K562 (cell line): ENCODE results near the gene CHCT1. TPM values are rescaled to one million over a fixed set of nuclear protein-coding genes. Genes with fewer than 3 reads are reported as not detected.

Experiments used
- ARNT ChIP-seq, 2 experiments: fragments of 450-650 bp; IDR thresholded peaks; 2 replicates each; pipeline ENCODE4 v1.6.1; 2016; ENCODE audit warnings: mild to moderate bottlenecking in 1 of 2
- BMI1 ChIP-seq: fragments of 150-350 bp; IDR thresholded peaks from 2 replicates; pipeline ENCODE4 v1.6.1; 2014; ENCODE audit warnings: low read length
- EWSR1 ChIP-seq: fragments of 450-650 bp; IDR thresholded peaks from 2 replicates; pipeline ENCODE4 v1.6.1; 2018; ENCODE audit warnings: borderline replicate concordance, mild to moderate bottlenecking, low read depth, moderate library complexity; ENCODE audit not compliant: partially characterized antibody
- KLF10 ChIP-seq: fragments of 250-450 bp; sonication (Bioruptor Pico); IDR thresholded peaks from 2 replicates; pipeline ENCODE4 v1.6.1; 2021; ENCODE audit warnings: matching md5 sums
- LCOR ChIP-seq: sonication (generic); formaldehyde crosslinking; IDR thresholded peaks from 2 replicates; pipeline ENCODE4 v1.8.0; 2022; ENCODE audit warnings: mild to moderate bottlenecking, missing genetic modification reagents
- MAFK ChIP-seq: IDR thresholded peaks from 2 replicates; pipeline ENCODE4 v1.6.1; 2011; ENCODE audit warnings: low read length, improper control_type of control experiment
- NCOR1 ChIP-seq: fragments of 450-650 bp; IDR thresholded peaks from 2 replicates; pipeline ENCODE4 v1.6.1; 2016; ENCODE audit warnings: mild to moderate bottlenecking, moderate library complexity
- NFYB ChIP-seq: IDR thresholded peaks from 2 replicates; pipeline ENCODE4 v1.6.1; 2011; ENCODE audit warnings: mild to moderate bottlenecking, moderate library complexity; ENCODE audit not compliant: insufficient read length; ENCODE audit errors: extremely low read depth
- POLR2G ChIP-seq: fragments of 200-400 bp; formaldehyde crosslinking; IDR thresholded peaks from 2 replicates; pipeline ENCODE4 v1.6.1; 2017; ENCODE audit warnings: low read depth, mild to moderate bottlenecking, antibody characterized with exemption, low read length, moderate library complexity
- PTBP1 ChIP-seq: fragments of 200-400 bp; formaldehyde crosslinking; IDR thresholded peaks from 2 replicates; pipeline ENCODE4 v1.6.1; 2017; ENCODE audit warnings: low read depth, low read length
- SETDB1 ChIP-seq: IDR thresholded peaks from one replicate; pipeline ENCODE4 v1.6.1; 2012; ENCODE audit warnings: low read length, control low read depth, inconsistent platforms
- SRF ChIP-seq, 2 experiments: fragments of 250-450, 450-650 bp in 1 of 2; sonication (Bioruptor Pico) in 1 of 2; sonication (generic) in 1 of 2; formaldehyde crosslinking; IDR thresholded peaks; 2 replicates each; pipeline versions ENCODE4 v1.5.0 to v1.5.1; 2020 to 2022; ENCODE audit warnings: mild to moderate bottlenecking in 1 of 2, missing genetic modification reagents in 1 of 2
- ZC3H8 ChIP-seq: fragments of 450-650 bp; IDR thresholded peaks from 2 replicates; pipeline ENCODE4 v1.6.1; 2017
- ZNF445 ChIP-seq: fragments of 250-450 bp; sonication (Bioruptor Pico); IDR thresholded peaks from 2 replicates; pipeline ENCODE4 v1.4.0; 2020; ENCODE audit warnings: low read depth, mild to moderate bottlenecking, moderate library complexity
- polyA plus RNA-seq, 8 experiments: library from polyadenylated mRNA; depleted of rRNA in 4 of 8; stranded (reverse) in 5 of 8; unstranded in 3 of 8; fragments of >200 nt; fragmentation: Nextera tagmentation in 2 of 8; fragmentation: Illumina TruSeq in 1 of 8; extraction: Ambion mirVana in 2 of 8; extraction: Trizol in 1 of 8; gene quantifications; 2 replicates each; pipeline versions ENCODE4 v1.2.1 to v1.2.3, GENCODE V29; 2011 to 2014; ENCODE audit warnings: inconsistent platforms in 1 of 8, missing spikeins in 1 of 8
- total RNA-seq, 7 experiments: library from RNA; depleted of rRNA in 6 of 7; stranded (reverse); fragments of >200 nt in 6 of 7; fragmentation: Illumina TruSeq in 2 of 7; extraction: Trizol in 2 of 7; gene quantifications; 2 replicates each; pipeline versions ENCODE4 v1.2.1 to v1.2.3, GENCODE V29; 2011 to 2021; ENCODE audit warnings: low replicate concordance in 1 of 7
- TF ChIP-seq, protein P1 (sequence below), 3 experiments: IDR thresholded peaks in 2 of 3; conservative IDR thresholded peaks in 1 of 3; 2 replicates each; pipeline ENCODE4 v1.5.1; 2011 to 2012; ENCODE audit warnings: low read length in 3 of 3, mild to moderate bottlenecking in 3 of 3, control low read depth in 2 of 3, improper control_type of control experiment in 1 of 3, inconsistent platforms in 1 of 3, low read depth in 1 of 3, mixed read lengths in 1 of 3, moderate library complexity in 1 of 3; ENCODE audit not compliant: insufficient read depth in 2 of 3
- TF ChIP-seq, protein P2 (sequence below): fragments of 450-650 bp; IDR thresholded peaks from 2 replicates; pipeline ENCODE4 v1.6.1; 2017; ENCODE audit warnings: mild to moderate bottlenecking, moderate library complexity
- TF ChIP-seq, protein P3 (sequence below): IDR thresholded peaks from 2 replicates; pipeline ENCODE4 v1.6.1; 2014; ENCODE audit warnings: antibody characterized with exemption
- TF ChIP-seq, protein P4 (sequence below): fragments of 250-450 bp; sonication (Bioruptor Pico); IDR thresholded peaks from 2 replicates; pipeline ENCODE4 v1.5.0; 2021
- TF ChIP-seq, protein P5 (sequence below): fragments of 450-650 bp; formaldehyde crosslinking; IDR thresholded peaks from 2 replicates; pipeline ENCODE4 v1.4.0; 2020; ENCODE audit warnings: mild to moderate bottlenecking, moderate library complexity

Gene CHCT1
- total and polyA plus RNA-seq, 9 of the 15 experiments (the other 6 are each of a cell fraction or from before 2014, with no cell fraction given) = not detected

DNA sequence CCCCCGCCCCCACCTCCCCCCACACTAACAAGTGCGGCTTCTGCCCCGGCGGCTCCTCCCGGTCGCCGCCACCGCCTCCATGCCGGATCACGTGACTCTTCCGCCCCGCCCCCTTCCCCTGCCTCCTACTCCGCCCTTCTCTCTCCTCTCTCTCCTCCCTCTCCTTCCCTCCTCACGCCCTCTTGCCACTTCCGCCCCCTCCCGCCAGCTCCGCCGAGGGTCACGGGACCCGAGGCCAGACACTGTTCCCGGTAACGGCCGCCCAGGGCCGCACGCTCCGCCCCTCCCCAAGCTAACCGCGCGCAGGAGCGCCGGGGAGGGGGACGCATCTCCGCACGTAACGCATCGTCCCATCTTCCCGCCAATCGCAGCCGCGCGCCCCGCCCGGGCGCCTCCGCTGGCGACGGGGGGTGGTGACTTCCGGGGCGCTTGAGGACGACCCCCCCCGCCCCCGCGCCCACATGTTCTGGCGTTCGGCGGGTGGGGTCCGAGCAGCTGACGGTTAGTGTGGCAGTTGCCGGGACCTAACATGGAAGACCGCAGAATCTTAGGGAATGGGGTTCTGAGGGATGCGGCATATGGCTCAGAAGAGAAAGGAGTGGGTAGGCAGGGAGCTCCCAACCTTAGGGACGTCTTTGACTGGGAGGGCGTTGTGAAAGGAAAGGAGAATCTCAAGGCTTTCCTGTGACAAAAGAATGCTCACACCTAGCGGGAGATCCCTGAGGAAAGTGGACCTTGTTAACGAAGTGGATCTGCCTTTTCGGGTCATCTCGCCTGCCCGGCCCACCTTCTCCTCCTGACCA, 30.0 kb upstream of the CHCT1 start, which contains the start of gene USP32 (continued):
- no peak for TF ChIP-seq BMI1
- TF ChIP-seq PTBP1 = no peak
- TF ChIP-seq ZNF445 (CRISPR knock-in tag) = 0 out of 2 replicates have a peak, but pooled peaks have one; percentile 22
- TF ChIP-seq, protein P1, sequence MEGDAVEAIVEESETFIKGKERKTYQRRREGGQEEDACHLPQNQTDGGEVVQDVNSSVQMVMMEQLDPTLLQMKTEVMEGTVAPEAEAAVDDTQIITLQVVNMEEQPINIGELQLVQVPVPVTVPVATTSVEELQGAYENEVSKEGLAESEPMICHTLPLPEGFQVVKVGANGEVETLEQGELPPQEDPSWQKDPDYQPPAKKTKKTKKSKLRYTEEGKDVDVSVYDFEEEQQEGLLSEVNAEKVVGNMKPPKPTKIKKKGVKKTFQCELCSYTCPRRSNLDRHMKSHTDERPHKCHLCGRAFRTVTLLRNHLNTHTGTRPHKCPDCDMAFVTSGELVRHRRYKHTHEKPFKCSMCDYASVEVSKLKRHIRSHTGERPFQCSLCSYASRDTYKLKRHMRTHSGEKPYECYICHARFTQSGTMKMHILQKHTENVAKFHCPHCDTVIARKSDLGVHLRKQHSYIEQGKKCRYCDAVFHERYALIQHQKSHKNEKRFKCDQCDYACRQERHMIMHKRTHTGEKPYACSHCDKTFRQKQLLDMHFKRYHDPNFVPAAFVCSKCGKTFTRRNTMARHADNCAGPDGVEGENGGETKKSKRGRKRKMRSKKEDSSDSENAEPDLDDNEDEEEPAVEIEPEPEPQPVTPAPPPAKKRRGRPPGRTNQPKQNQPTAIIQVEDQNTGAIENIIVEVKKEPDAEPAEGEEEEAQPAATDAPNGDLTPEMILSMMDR (IDR thresholded peaks at IDR 0.05 in 2 of 3, conservative IDR thresholded peaks at IDR 0.05 in 1 of 3; ENCODE audit: insufficient read depth in 2 of 3, low read depth in 1 of 3, low read length in 3 of 3) = peak; percentile 29 to 47 (median 40); a peak in 4 of 6 replicates
- TF ChIP-seq EWSR1 = peak; percentile 14
- no peak; a peak in 1 of 4 replicates for TF ChIP-seq SRF (CRISPR knock-in tag; IDR thresholded peaks at IDR 0.05)
- TF ChIP-seq SETDB1 = no peak
- TF ChIP-seq KLF10 (CRISPR knock-in tag) = no peak
- TF ChIP-seq, protein P2, sequence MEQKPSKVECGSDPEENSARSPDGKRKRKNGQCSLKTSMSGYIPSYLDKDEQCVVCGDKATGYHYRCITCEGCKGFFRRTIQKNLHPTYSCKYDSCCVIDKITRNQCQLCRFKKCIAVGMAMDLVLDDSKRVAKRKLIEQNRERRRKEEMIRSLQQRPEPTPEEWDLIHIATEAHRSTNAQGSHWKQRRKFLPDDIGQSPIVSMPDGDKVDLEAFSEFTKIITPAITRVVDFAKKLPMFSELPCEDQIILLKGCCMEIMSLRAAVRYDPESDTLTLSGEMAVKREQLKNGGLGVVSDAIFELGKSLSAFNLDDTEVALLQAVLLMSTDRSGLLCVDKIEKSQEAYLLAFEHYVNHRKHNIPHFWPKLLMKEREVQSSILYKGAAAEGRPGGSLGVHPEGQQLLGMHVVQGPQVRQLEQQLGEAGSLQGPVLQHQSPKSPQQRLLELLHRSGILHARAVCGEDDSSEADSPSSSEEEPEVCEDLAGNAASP = peak; percentile 98
- TF ChIP-seq NCOR1 = peak; percentile 87
- TF ChIP-seq ARNT (IDR thresholded peaks at IDR 0.05) = peak in 1 of 2 experiments; percentile 25; a peak in 1 of 4 replicates
- TF ChIP-seq MAFK = no peak; the same call in 1 of the 2 replicates
- TF ChIP-seq, protein P3, sequence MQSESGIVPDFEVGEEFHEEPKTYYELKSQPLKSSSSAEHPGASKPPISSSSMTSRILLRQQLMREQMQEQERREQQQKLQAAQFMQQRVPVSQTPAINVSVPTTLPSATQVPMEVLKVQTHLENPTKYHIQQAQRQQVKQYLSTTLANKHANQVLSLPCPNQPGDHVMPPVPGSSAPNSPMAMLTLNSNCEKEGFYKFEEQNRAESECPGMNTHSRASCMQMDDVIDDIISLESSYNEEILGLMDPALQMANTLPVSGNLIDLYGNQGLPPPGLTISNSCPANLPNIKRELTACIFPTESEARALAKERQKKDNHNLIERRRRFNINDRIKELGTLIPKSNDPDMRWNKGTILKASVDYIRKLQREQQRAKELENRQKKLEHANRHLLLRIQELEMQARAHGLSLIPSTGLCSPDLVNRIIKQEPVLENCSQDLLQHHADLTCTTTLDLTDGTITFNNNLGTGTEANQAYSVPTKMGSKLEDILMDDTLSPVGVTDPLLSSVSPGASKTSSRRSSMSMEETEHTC = peak; percentile 93
- TF ChIP-seq LCOR (CRISPR knock-in tag) = peak; percentile 76; the same call in 1 of the 2 replicates
- TF ChIP-seq, protein P4, sequence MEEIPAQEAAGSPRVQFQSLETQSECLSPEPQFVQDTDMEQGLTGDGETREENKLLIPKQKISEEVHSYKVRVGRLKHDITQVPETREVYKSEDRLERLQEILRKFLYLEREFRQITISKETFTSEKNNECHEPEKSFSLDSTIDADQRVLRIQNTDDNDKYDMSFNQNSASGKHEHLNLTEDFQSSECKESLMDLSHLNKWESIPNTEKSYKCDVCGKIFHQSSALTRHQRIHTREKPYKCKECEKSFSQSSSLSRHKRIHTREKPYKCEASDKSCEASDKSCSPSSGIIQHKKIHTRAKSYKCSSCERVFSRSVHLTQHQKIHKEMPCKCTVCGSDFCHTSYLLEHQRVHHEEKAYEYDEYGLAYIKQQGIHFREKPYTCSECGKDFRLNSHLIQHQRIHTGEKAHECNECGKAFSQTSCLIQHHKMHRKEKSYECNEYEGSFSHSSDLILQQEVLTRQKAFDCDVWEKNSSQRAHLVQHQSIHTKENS = no peak
- no peak for TF ChIP-seq ZC3H8
- TF ChIP-seq, protein P5, sequence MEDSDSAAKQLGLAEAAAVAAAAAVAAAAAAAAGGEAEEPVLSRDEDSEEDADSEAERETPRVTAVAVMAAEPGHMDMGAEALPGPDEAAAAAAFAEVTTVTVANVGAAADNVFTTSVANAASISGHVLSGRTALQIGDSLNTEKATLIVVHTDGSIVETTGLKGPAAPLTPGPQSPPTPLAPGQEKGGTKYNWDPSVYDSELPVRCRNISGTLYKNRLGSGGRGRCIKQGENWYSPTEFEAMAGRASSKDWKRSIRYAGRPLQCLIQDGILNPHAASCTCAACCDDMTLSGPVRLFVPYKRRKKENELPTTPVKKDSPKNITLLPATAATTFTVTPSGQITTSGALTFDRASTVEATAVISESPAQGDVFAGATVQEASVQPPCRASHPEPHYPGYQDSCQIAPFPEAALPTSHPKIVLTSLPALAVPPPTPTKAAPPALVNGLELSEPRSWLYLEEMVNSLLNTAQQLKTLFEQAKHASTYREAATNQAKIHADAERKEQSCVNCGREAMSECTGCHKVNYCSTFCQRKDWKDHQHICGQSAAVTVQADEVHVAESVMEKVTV = peak; percentile 17; the same call in 1 of the 2 replicates
- peak; percentile 40 for TF ChIP-seq NFYB
- peak; percentile 86 for TF ChIP-seq POLR2G
